Measurements from ENCODE around the gene RPGRIP1L.
"Not testable (repeated sequence)": the region's sequence is repeated elsewhere in the genome, so short reads cannot be mapped to it uniquely, and the experiment has no call there.

DNA sequence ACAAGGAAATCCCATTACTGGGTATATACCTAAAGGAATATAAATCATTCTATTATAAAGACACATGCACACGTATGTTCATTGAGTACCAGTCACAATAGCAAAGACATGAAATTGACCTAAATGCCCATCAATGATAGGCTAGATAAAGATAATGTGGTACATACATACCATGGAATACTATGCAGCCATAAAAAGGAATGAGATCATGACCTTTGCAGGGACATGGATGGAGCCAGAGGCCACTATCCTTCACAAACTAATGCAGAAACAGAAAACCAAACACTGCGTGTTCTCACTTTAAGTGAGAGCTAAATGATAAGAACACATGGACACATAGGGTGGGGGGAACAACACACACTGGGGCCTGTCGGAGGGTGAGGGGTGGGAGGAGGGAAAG is 18.3 kb downstream of the RPGRIP1L start:
- TF ChIP-seq, protein P1, sequence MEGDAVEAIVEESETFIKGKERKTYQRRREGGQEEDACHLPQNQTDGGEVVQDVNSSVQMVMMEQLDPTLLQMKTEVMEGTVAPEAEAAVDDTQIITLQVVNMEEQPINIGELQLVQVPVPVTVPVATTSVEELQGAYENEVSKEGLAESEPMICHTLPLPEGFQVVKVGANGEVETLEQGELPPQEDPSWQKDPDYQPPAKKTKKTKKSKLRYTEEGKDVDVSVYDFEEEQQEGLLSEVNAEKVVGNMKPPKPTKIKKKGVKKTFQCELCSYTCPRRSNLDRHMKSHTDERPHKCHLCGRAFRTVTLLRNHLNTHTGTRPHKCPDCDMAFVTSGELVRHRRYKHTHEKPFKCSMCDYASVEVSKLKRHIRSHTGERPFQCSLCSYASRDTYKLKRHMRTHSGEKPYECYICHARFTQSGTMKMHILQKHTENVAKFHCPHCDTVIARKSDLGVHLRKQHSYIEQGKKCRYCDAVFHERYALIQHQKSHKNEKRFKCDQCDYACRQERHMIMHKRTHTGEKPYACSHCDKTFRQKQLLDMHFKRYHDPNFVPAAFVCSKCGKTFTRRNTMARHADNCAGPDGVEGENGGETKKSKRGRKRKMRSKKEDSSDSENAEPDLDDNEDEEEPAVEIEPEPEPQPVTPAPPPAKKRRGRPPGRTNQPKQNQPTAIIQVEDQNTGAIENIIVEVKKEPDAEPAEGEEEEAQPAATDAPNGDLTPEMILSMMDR (IDR thresholded peaks at IDR 0.05) = not testable (repeated sequence)
- TF ChIP-seq POLR2A (IDR thresholded peaks at IDR 0.05) = not testable (repeated sequence)

Data from lower leg skin (tissue), 3 donors.